ENCODE measurements around the gene CLIC3.

GRCh38 chr9:136984464-136985026, 11.8 kb downstream of the CLIC3 start:
- TF ChIP-seq CTCF (IDR thresholded peaks at IDR 0.05) (no peak), POLR2A (IDR thresholded peaks at IDR 0.05) (no peak)

Measured in Peyer's patch (tissue), 4 donors.